ENCODE data around the gene TAC3.
"Not testable (repeated sequence)": the region's sequence is repeated elsewhere in the genome, so short reads cannot be mapped to it uniquely, and the experiment has no call there.

TAC3 gene

GRCh38 chr12:57031789-57032188 is 15.5 kb upstream of the TAC3 start:
- DNase-seq: no peak

DNA sequence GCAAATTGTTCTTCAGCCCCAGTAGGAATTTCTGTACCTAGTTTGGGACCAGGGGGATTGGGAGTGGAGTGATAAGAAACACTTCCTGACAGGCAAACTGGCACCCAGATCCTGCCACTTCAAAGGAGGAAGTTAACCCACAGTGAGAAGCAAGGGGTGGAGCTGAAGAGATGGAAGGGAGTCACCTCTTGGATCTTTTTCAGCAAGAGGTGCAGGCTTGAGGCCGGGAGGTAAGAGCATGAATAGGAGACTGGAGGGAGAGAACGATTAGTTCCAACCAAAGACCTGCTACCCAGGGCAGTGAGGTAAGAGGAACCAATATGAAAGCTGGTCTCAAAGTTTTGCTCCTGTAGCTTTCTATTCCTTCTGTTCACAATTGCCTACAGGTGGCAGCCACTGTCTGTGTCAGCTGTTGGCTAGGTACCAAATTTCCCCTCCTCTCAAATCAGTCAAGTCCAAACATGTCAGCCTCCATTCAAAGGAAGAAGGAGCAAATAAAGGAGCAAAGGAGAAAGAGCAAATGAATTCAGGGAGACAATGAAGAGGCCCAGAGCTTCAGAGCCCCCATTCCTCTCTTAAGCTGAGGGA is 14.9 kb upstream of the TAC3 start:
- DNase-seq: no peak

DNA sequence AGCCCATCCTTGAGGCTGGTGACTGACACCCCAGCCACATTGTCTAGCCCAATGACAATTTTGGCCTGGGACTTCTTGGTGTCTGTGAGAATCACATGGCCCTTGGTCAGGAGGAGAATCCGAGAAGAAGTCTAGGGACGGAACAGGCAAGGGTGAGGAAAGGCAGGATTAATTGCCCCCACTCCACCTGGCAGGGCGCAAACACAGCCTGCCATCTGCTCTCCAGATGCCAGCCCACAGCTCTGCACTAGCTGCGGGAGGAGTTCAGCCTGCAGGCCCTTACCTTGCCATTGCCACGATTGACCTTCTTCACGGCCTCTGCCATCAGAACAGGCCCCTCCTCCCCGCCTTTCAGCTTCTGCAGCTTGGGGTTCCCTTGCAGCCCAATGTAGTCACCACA is 13.1 kb upstream of the TAC3 start:
- no peak for DNase-seq

GRCh38 chr12:57027805-57028153 is 11.4 kb upstream of the TAC3 start:
- no peak for DNase-seq

GRCh38 chr12:57027011-57027804 is 10.9 kb upstream of the TAC3 start:
- no peak for DNase-seq

DNA sequence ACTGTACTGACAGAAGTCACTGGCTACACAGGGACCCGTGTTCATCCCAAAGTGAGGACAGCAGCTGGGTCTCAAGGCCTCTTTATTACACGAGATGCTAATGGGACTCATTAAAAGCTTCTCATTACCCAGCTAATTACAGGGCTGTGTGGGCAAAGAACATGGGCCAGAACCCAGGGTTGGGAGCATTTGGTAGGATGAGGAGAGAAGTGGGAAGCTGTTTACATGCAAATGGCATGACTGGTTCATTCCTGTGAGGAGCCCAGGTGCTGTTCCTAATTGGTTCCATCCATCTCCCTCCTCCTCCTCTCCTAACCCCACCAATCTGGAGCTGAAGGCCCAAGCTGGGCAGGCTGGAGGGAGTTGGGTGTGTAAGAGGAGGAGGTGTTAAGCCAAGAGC is 8.9 kb upstream of the TAC3 start:
- DNase-seq: no peak

- not testable (repeated sequence) for DNase-seq
Observed at GRCh38 chr12:57022324-57022723, 6.0 kb upstream of the TAC3 start.

DNA sequence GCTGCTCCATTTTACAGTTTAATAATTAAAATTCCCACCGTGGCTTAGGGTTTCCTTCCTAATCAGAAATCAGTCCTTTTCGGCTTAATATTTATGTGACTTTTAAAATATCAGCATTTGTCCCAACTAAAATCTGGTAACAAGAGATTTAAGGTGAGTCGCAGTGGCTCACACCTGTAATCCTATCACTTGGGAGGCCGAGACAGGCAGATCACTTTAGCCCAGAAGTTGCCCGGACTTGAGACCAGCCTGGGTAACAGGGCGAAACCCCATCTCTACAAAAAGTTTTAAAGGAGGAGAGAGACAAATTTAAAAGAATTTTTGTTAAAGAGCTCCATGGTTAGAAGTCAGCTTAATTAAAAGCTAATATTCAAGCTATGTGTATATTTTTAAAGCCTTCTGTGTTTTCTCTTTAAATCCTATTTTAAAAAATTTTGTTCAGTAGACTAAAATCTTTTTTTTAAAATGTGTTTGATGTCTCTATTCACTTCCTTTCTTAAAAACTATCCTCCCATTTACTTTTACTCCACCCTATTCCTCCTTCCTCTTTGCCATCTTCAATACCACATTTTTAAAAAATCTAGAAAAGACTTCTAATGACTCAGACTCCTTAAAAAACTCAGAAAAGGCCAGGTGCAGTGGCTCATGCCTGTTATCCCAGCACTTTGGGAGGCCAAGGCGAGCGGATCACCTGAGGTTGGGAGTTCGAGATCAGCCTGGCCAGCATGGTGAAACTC is 3.8 kb upstream of the TAC3 start:
- no peak for DNase-seq

GRCh38 chr12:57018906-57019305 is 2.6 kb upstream of the TAC3 start:
- DNase-seq: no peak

- DNase-seq: not testable (repeated sequence)
Observed at GRCh38 chr12:57018353-57018752, 2.0 kb upstream of the TAC3 start.

- DNase-seq: no peak
Observed at GRCh38 chr12:57012600-57013465, 3.5 kb downstream of the TAC3 start.

GRCh38 chr12:57011438-57012424 is 4.6 kb downstream of the TAC3 start:
- no peak for DNase-seq

DNA sequence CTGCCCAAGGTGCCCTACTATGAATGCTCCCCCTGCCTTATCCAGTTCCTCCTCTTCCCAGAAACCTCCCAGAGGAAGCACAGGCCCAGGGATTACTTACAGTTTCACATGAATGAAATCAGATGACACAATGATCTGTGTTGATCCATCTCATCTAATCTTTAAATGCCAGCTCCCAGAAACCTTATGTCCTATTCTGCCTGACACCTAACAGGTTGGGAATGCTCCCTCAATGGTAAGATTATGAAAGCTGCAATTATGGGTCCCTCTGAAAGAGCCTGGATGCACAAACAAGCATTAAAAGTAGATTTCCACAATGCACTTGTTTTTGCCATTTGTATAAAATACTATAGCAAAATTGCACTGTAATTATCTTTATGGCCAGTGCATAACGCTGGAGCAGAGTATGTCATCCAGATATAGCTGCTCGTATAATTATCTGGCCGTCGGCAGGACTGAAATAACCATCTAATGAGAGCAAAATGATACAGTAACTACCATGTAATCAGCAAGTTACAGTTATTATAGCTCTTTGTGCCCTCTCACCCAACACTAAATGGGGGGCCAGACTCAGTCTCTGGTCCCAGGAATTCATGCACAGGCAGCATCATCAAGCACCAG is 5.6 kb downstream of the TAC3 start:
- DNase-seq: no peak

- no peak for DNase-seq
Observed at GRCh38 chr12:57009949-57010626, 6.2 kb downstream of the TAC3 start.

- peak; percentile 69 for DNase-seq
Observed at GRCh38 chr12:57008178-57008577, 8.2 kb downstream of the TAC3 start.

- DNase-seq: no peak
Observed at GRCh38 chr12:57006809-57007475, 9.4 kb downstream of the TAC3 start.

DNA sequence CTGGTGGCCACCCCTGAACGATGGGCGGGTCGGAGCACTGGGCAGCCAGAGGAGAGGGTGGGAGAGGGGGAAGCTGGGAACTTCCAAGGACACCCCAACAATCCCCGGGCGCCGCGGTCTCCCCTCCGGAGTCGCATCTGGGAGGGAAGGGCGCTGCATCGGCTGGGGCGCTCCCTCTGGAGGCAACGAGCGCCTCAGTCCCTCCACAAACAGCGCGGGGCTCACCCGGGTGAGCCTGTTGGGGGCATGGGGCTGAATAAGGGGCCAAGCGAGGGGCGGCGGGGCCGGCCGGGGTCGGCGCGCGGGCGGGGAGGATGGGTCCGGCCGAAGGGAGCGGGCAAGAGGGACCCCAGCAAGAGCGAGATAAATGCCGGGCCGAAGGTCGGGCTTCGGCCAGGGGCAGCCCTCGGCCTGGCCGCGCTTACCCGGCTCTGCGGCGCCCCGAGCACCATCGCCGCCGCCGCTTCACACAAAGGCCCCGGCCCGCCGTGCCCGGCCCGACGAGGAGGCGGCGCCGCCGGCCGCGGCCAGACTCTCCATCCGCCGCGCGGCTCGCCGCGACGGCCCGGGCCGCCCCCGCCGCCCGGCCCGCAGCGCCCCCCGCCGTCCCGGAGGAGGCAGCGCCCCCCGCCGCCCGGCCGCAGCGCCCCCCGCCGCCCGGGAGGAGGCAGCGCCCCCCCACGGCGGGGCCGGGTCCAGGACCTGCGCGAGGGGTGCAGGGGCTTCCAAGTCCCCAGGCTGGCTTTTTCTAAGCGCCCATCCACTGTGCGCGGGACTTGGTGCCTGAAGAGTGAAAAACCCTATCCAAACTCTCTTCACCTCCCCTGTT is 10.1 kb downstream of the TAC3 start, which contains the start of gene ZBTB39:
ZBTB39 (minus strand) TSS at position 567 of the 829 bp plus-strand sequence. CDS start 1,629 bp downstream, outside the sequence.
- DNase-seq: peak; percentile 54

DNA sequence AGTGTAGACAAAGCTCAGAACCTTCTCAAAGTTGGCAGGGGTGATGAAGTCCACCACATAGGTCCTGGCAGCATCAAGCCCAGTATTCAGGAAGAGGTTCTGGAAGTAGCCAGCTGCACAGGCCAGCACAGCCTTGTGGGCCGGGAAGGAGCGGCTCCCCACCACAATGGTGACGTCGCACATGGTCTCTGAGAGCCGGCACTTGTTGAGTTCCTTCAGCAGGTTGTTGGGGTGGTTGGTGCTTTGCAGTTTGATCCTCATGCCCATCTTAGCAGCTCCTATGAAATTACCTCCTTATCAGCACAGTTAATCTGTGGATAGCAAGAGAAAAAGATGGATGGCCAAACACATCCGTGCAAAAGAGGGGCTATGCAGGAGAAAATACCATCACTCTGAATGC is 11.7 kb downstream of the TAC3 start:
- DNase-seq: no peak

- DNase-seq: no peak
Observed at GRCh38 chr12:57003395-57003794, 12.9 kb downstream of the TAC3 start.

All from fibroblast of upper back skin (primary cell).